Upper lobe of right lung (tissue), 1 donor: ENCODE data around the gene SGMS1. TPM values are rescaled to one million over a fixed set of nuclear protein-coding genes. Genes with fewer than 3 reads are reported as not detected.

ENCODE experiments used
- ATAC-seq: fragments of 200-7000 bp; cut with Tn5 transposase; one replicate; pipeline ENCODE4 v1.9.1; 2020; ENCODE audit warnings: mild to moderate bottlenecking, moderate library complexity
- DNase-seq: peaks from one replicate; pipeline ENCODE4 v3.0.0-alpha.2; 2020
- H3K27ac ChIP-seq: fragments of 200-600 bp; one replicate; pipeline ENCODE4 v1.8.0; 2022
- H3K27me3 ChIP-seq: fragments of 200-600 bp; one replicate; pipeline ENCODE4 v1.8.0; 2022; ENCODE audit warnings: mild to moderate bottlenecking
- H3K36me3 ChIP-seq: fragments of 200-600 bp; one replicate; pipeline ENCODE4 v1.8.0; 2022
- H3K4me1 ChIP-seq: fragments of 200-600 bp; one replicate; pipeline ENCODE4 v1.8.0; 2022
- H3K4me3 ChIP-seq: fragments of 200-600 bp; one replicate; pipeline ENCODE4 v1.8.0; 2022; ENCODE audit warnings: mild to moderate bottlenecking
- H3K9me3 ChIP-seq: fragments of 200-600 bp; one replicate; pipeline ENCODE4 v1.8.0; 2022
- intact Hi-C: fragments of 100-400 bp; cut with DNase I; formaldehyde crosslinking; loops from one replicate; pipeline ENCODE4 v1.11.0; 2022
- total RNA-seq: library from RNA; stranded (reverse); fragmentation: NEBNext Ultra II Directional; extraction: Animal tissue kit (Norgen Biotek cat#: 25700); gene quantifications from one replicate; pipeline ENCODE4 v1.2.1, GENCODE V29; 2021
- TF ChIP-seq, protein P1 (sequence below): fragments of 200-600 bp; IDR thresholded peaks from one replicate; pipeline ENCODE4 v1.8.0; 2022; ENCODE audit warnings: antibody characterized with exemption
- donor health status: DM: no; HTN: yes; CAD: no; lungs with severe emphysema.

Gene SGMS1
- total RNA-seq, 1 donor from 2014 or later = 73.1 TPM

DNA sequence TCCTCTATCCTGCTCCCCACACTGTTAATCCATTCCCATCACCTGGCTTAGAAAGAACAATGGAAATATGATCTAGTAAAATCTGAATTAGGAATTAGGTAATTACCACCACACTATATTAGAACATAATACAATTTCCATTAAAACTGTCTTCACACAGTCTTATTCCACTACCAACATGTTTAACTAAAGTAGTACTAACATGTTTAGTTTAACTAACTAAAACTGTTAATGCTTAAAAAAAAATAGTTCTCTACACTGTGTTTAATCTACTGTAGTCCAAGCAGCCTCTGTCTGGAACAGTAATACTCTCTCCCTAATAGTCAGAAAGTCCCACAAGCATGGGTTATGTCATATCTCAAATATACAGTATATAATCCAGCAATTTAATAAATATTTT lies 150.8 kb downstream of the SGMS1 start:
- no peak overlapping the region for H3K4me3 ChIP-seq
- H3K36me3 ChIP-seq = no peaks in the 10 kb centered on the region
- no peak for DNase-seq
- no peaks in the 10 kb centered on the region for H3K9me3 ChIP-seq
- H3K27ac ChIP-seq = no peak overlapping the region
- TF ChIP-seq, protein P1, sequence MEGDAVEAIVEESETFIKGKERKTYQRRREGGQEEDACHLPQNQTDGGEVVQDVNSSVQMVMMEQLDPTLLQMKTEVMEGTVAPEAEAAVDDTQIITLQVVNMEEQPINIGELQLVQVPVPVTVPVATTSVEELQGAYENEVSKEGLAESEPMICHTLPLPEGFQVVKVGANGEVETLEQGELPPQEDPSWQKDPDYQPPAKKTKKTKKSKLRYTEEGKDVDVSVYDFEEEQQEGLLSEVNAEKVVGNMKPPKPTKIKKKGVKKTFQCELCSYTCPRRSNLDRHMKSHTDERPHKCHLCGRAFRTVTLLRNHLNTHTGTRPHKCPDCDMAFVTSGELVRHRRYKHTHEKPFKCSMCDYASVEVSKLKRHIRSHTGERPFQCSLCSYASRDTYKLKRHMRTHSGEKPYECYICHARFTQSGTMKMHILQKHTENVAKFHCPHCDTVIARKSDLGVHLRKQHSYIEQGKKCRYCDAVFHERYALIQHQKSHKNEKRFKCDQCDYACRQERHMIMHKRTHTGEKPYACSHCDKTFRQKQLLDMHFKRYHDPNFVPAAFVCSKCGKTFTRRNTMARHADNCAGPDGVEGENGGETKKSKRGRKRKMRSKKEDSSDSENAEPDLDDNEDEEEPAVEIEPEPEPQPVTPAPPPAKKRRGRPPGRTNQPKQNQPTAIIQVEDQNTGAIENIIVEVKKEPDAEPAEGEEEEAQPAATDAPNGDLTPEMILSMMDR = no peak
- H3K27me3 ChIP-seq = no peaks in the 10 kb centered on the region
- intact Hi-C loops = no loop called here
- peaks cover 19% of the 10 kb centered on the region for H3K4me1 ChIP-seq
- no peak for ATAC-seq

DNA sequence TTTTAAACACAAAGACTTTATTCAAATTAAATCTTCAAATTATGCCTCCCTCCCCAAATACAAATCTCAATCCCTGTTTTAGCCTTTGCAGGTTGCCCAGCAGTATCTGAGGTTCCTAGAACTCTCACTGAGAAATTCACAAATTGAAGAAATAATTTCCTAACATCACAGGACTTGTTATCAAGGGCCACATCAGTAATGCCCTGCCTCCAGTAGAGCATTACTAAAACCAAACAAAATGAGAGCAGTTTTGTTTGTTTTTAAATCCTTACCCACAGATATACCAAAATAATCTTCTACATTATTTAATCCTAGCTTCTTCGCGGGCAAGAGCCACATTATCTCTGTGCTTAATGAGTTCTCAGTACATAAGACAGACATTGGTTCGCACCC lies 152.2 kb downstream of the SGMS1 start:
- peaks cover 19% of the 10 kb centered on the region for H3K4me1 ChIP-seq
- H3K36me3 ChIP-seq = no peaks in the 10 kb centered on the region
- H3K4me3 ChIP-seq = no peak overlapping the region

DNA sequence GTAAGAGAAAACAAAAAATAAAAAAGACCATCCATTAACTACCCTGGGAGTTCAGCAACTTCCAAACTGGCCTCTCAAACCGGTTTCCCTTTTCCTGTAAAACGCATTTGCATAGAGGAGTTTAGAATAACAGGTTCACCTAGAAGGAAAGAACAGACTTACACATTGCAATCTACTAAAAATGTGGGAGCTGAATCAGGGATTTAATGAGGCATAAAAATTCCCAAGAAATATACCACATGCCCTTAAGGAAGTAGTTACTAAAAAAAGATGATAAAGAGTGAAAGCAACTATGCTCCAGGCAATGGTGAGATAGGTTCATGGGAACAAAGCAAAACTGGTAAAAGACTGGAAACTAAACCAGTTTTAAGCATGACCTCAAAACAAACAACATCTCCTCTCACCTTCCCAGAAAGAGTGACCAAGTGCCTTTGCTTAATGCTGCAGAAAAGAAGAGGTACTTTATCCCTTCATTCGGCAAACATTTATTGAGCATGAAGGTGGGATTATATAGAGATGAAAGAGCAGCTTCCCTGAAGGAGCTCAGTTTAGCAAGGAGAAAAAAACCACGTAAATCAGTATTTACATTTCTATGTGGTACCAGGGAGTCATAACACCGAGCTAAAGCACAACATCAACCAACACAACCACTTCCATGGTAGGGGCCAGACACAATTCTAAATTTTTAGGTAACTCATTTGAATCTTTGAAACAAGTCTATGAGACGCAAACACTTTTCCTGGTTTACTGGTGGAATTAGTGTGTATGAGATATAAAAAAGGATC lies 152.8 kb downstream of the SGMS1 start:
- Histone ChIP-seq H3K4me3 (no peak overlapping the region), H3K36me3 (no peaks in the 10 kb centered on the region), H3K27me3 (no peaks in the 10 kb centered on the region), H3K4me1 (peaks cover 19% of the 10 kb centered on the region), H3K9me3 (no peaks in the 10 kb centered on the region), H3K27ac (no peak overlapping the region)
- peak; percentile 45 for ATAC-seq
- intact Hi-C loops = no loop called here
- no peak for DNase-seq
- TF ChIP-seq, protein P1 = no peak

More for the DNA sequence above, 152.2 kb downstream of the SGMS1 start:
- TF ChIP-seq, protein P1 = no peak
- H3K27me3 ChIP-seq = no peaks in the 10 kb centered on the region
- DNase-seq (no peak), ATAC-seq (no peak)
- H3K9me3 ChIP-seq = no peaks in the 10 kb centered on the region
- H3K27ac ChIP-seq = no peak overlapping the region
- intact Hi-C loops = no loop called here

DNA sequence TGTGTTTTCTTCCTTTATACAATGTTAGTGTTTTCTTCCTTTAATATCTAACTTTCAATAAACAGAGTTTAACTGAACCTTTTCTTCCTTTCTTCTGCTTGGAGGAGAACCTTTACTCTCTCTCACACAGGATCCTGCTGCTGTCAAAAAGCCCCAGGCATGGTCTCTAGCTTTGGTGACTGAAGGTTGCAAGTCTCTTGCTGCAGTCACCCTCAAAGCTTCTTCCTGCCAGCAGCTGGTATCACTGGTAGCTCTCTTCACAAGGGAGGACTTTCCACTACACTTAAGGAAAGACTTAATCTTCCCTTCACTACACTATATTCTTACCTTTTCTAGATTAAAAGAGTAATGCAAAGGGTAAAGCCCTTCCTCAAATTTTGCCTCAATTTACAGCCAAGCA lies 153.4 kb downstream of the SGMS1 start:
- TF ChIP-seq, protein P1 = no peak
- Histone ChIP-seq H3K9me3 (no peaks in the 10 kb centered on the region), H3K4me1 (peaks cover 19% of the 10 kb centered on the region), H3K36me3 (no peaks in the 10 kb centered on the region), H3K4me3 (no peak overlapping the region), H3K27me3 (no peaks in the 10 kb centered on the region), H3K27ac (no peak overlapping the region)
- no peak for DNase-seq
- no peak for ATAC-seq
- intact Hi-C loops = no loop called here

DNA sequence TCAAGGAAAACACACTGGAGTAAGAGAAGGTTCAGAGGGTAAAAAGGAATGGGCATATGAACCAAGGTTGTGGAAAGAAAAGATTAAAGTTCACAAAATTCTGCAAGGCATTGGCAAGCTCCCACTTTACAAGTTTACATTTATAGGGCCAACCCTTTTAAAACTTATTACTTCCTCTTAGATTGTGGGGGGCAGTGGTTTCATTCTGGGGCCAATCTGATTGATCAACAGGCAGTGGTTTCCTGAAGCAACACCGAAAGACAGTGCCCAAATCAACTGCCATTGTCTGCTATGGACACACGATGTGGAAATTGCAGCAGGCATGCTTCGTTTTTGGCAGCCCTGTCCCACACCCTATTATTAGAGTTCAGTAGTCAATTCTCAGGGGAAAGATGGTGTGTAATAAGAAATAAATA lies 154.0 kb downstream of the SGMS1 start:
- Histone ChIP-seq H3K27ac (no peak overlapping the region), H3K4me3 (no peak overlapping the region), H3K36me3 (no peaks in the 10 kb centered on the region), H3K27me3 (no peaks in the 10 kb centered on the region), H3K4me1 (peaks cover 19% of the 10 kb centered on the region), H3K9me3 (no peaks in the 10 kb centered on the region)
- TF ChIP-seq, protein P1 = no peak
- intact Hi-C loops = no loop called here
- ATAC-seq (peak; percentile 43), DNase-seq (no peak)
